Testis (tissue), 2 donors: ENCODE results near the gene TMC6.

Experiments
- POLR2A ChIP-seq: fragments of 450-650 bp; IDR thresholded peaks from one replicate; pipeline ENCODE4 v1.6.1; 2017; ENCODE audit warnings: antibody characterized with exemption, mild to moderate bottlenecking, moderate library complexity
- TF ChIP-seq, protein P1 (sequence below), 3 experiments: fragments of 450-650 bp in 2 of 3; fragments of 200-600 bp in 1 of 3; sonication (generic) in 1 of 3; IDR thresholded peaks; one replicate each; pipeline ENCODE4 v1.5.1; 2016 to 2019; ENCODE audit warnings: antibody characterized with exemption in 3 of 3, mild to moderate bottlenecking in 2 of 3, moderate library complexity in 1 of 3

DNA sequence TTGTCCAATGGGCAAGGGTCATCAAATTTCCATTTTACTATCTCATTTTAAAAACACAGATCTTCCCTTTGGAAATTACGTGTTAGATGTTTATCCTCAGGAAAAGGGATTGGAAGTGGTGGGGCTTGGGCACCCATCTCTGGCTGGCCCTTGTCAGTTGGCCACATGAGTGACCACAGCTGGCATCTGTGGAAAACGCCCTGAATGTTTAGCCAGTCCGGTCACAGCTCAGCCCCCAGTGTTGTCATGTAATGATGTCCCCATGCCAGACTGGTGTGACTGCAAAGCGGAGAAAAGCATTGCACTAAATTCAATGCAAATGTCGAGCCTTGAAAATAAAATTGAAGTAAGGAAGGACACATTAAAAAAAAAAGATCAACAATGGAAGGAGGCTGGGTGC is 53.0 kb downstream of the TMC6 start:
- TF ChIP-seq, protein P1, sequence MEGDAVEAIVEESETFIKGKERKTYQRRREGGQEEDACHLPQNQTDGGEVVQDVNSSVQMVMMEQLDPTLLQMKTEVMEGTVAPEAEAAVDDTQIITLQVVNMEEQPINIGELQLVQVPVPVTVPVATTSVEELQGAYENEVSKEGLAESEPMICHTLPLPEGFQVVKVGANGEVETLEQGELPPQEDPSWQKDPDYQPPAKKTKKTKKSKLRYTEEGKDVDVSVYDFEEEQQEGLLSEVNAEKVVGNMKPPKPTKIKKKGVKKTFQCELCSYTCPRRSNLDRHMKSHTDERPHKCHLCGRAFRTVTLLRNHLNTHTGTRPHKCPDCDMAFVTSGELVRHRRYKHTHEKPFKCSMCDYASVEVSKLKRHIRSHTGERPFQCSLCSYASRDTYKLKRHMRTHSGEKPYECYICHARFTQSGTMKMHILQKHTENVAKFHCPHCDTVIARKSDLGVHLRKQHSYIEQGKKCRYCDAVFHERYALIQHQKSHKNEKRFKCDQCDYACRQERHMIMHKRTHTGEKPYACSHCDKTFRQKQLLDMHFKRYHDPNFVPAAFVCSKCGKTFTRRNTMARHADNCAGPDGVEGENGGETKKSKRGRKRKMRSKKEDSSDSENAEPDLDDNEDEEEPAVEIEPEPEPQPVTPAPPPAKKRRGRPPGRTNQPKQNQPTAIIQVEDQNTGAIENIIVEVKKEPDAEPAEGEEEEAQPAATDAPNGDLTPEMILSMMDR (IDR thresholded peaks at IDR 0.05) = no peak
- TF ChIP-seq POLR2A = no peak
